Measurements from ENCODE around the gene URM1.

GRCh38 chr9:128335161-128335560 is 36.0 kb upstream of the URM1 start:
- TF ChIP-seq, protein P1, sequence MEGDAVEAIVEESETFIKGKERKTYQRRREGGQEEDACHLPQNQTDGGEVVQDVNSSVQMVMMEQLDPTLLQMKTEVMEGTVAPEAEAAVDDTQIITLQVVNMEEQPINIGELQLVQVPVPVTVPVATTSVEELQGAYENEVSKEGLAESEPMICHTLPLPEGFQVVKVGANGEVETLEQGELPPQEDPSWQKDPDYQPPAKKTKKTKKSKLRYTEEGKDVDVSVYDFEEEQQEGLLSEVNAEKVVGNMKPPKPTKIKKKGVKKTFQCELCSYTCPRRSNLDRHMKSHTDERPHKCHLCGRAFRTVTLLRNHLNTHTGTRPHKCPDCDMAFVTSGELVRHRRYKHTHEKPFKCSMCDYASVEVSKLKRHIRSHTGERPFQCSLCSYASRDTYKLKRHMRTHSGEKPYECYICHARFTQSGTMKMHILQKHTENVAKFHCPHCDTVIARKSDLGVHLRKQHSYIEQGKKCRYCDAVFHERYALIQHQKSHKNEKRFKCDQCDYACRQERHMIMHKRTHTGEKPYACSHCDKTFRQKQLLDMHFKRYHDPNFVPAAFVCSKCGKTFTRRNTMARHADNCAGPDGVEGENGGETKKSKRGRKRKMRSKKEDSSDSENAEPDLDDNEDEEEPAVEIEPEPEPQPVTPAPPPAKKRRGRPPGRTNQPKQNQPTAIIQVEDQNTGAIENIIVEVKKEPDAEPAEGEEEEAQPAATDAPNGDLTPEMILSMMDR (IDR thresholded peaks at IDR 0.05) = no peak
- TF ChIP-seq POLR2A (IDR thresholded peaks at IDR 0.05) = no peak
